Muscle of leg (tissue), 11 donors: ENCODE data around the gene DLX1. TPM values are rescaled to one million over a fixed set of nuclear protein-coding genes. Genes with fewer than 3 reads are reported as not detected.

Experiments
- DNase-seq: peaks from one replicate; pipeline ENCODE4 v3.0.0; 2013
- H3K27ac ChIP-seq: one replicate; pipeline ENCODE4 v1.5.1; 2013; ENCODE audit warnings: mild to moderate bottlenecking, low read length, control low read depth
- H3K27me3 ChIP-seq: one replicate; pipeline ENCODE4 v1.6.1; 2013; ENCODE audit warnings: low read length; ENCODE audit not compliant: control insufficient read depth, insufficient read depth
- H3K36me3 ChIP-seq: one replicate; pipeline ENCODE4 v1.6.1; 2013; ENCODE audit warnings: low read length; ENCODE audit not compliant: control insufficient read depth, insufficient read depth
- H3K4me1 ChIP-seq: one replicate; pipeline ENCODE4 v1.6.1; 2013; ENCODE audit warnings: low read length; ENCODE audit not compliant: control insufficient read depth, insufficient read depth
- H3K4me3 ChIP-seq: one replicate; pipeline ENCODE4 v1.5.1; 2013; ENCODE audit warnings: low read length, control low read depth
- H3K9me3 ChIP-seq: replicated peaks from 2 replicates; pipeline ENCODE4 v1.6.1; 2013; ENCODE audit warnings: low read depth, low read length; ENCODE audit not compliant: control insufficient read depth
- WGBS: methylation state at CpG from one replicate; pipeline ENCODE4 v1.1.5; 2013; ENCODE audit warnings: missing lambda C conversion rate; ENCODE audit not compliant: insufficient coverage; 5-methylcytosine and 5-hydroxymethylcytosine counted together
- polyA plus RNA-seq, 8 donors: library from polyadenylated mRNA; unstranded; fragments of 120-200 nt; gene quantifications; one replicate each; pipeline versions ENCODE4 v1.2.1 to v1.2.3, GENCODE V29; 2013; ENCODE audit warnings: inconsistent platforms in 1 of 8, low replicate concordance in 1 of 8; ENCODE audit not compliant: insufficient read length in 8 of 8, insufficient read depth in 1 of 8
- total RNA-seq: library from RNA; stranded (reverse); fragments of 120-200 nt; gene quantifications from one replicate; pipeline ENCODE4 v1.2.4, GENCODE V29; 2013

Gene DLX1
- total and polyA plus RNA-seq, 9 donors: 0.09 to 0.60 (median 0.31) TPM

GRCh38 chr2:172079838-172080640 is 5.3 kb upstream of the DLX1 start:
- 37% methylated on average over 32 of the region's 38 CpGs for WGBS
- H3K36me3 ChIP-seq: no peaks in the 10 kb centered on the region
- no peaks in the 10 kb centered on the region for H3K9me3 ChIP-seq
- H3K4me1 ChIP-seq: peaks cover 26% of the 10 kb centered on the region
- H3K27me3 ChIP-seq: peaks cover 69% of the 10 kb centered on the region
- H3K27ac ChIP-seq: no peak overlapping the region
- DNase-seq: peak; percentile 1
- H3K4me3 ChIP-seq: no peak overlapping the region

GRCh38 chr2:172080641-172081220 is 4.6 kb upstream of the DLX1 start:
- peaks cover 74% of the 10 kb centered on the region for H3K27me3 ChIP-seq
- H3K9me3 ChIP-seq: no peaks in the 10 kb centered on the region
- no peak overlapping the region for H3K4me3 ChIP-seq
- DNase-seq: peak; percentile 3
- WGBS: 17% methylated on average over 19 of the region's 25 CpGs
- H3K27ac ChIP-seq: no peak overlapping the region
- H3K36me3 ChIP-seq: no peaks in the 10 kb centered on the region
- H3K4me1 ChIP-seq: peaks cover 32% of the 10 kb centered on the region

GRCh38 chr2:172081221-172082022 is 3.9 kb upstream of the DLX1 start:
- Histone ChIP-seq H3K4me1 (peaks cover 39% of the 10 kb centered on the region), H3K27me3 (peaks cover 81% of the 10 kb centered on the region), H3K27ac (no peak overlapping the region), H3K9me3 (no peaks in the 10 kb centered on the region), H3K4me3 (no peak overlapping the region), H3K36me3 (no peaks in the 10 kb centered on the region)
- WGBS: 6% methylated on average over 31 of the region's 36 CpGs
- peak; percentile 13 for DNase-seq

- Histone ChIP-seq H3K4me1 (peaks cover 47% of the 10 kb centered on the region), H3K4me3 (no peak overlapping the region), H3K9me3 (no peaks in the 10 kb centered on the region), H3K36me3 (no peaks in the 10 kb centered on the region), H3K27me3 (peaks cover 90% of the 10 kb centered on the region), H3K27ac (no peak overlapping the region)
- peak; percentile 7 for DNase-seq
- WGBS: 10% methylated on average over 8 of the region's 14 CpGs
Observed at GRCh38 chr2:172082105-172082943, 3.0 kb upstream of the DLX1 start.

- peak; percentile 18 for DNase-seq
- Histone ChIP-seq H3K27ac (no peak overlapping the region), H3K36me3 (no peaks in the 10 kb centered on the region), H3K27me3 (peaks cover 97% of the 10 kb centered on the region), H3K9me3 (no peaks in the 10 kb centered on the region), H3K4me3 (no peak overlapping the region), H3K4me1 (peaks cover 54% of the 10 kb centered on the region)
- 5% methylated on average over 38 of the region's 42 CpGs for WGBS
Observed at GRCh38 chr2:172082944-172083627, 2.2 kb upstream of the DLX1 start.

- DNase-seq: peak; percentile 11
- H3K4me1 ChIP-seq: peaks cover 56% of the 10 kb centered on the region
- H3K27me3 ChIP-seq: peaks cover 99% of the 10 kb centered on the region
- WGBS: 6% methylated on average over 8 of the region's 23 CpGs
- H3K36me3 ChIP-seq: no peaks in the 10 kb centered on the region
- no peak overlapping the region for H3K4me3 ChIP-seq
- no peak overlapping the region for H3K27ac ChIP-seq
- H3K9me3 ChIP-seq: no peaks in the 10 kb centered on the region
Observed at GRCh38 chr2:172083628-172084394, 1.5 kb upstream of the DLX1 start.

- H3K27ac ChIP-seq: no peak overlapping the region
- under 1% methylated on average over 17 of the region's 17 CpGs for WGBS
- H3K27me3 ChIP-seq: peaks cover 99% of the 10 kb centered on the region
- no peaks in the 10 kb centered on the region for H3K36me3 ChIP-seq
- H3K4me1 ChIP-seq: peaks cover 56% of the 10 kb centered on the region
- peak overlapping the region; percentile 44 for H3K4me3 ChIP-seq
- H3K9me3 ChIP-seq: no peaks in the 10 kb centered on the region
- DNase-seq: no peak
Observed at GRCh38 chr2:172084395-172084644, 987 bp upstream of the DLX1 start.

- WGBS: under 1% methylated on average over 75 of the region's 76 CpGs
- no peaks in the 10 kb centered on the region for H3K36me3 ChIP-seq
- peaks cover 100% of the 10 kb centered on the region for H3K27me3 ChIP-seq
- H3K4me3 ChIP-seq: peak overlapping the region; percentile 44
- no peaks in the 10 kb centered on the region for H3K9me3 ChIP-seq
- H3K4me1 ChIP-seq: peaks cover 56% of the 10 kb centered on the region
- H3K27ac ChIP-seq: no peak overlapping the region
- DNase-seq: peak; percentile 90
Observed at GRCh38 chr2:172084645-172085459, 455 bp upstream of the DLX1 start.
